Colonic mucosa (tissue), 4 donors: ENCODE data around the gene RAI1. TPM values are rescaled to one million over a fixed set of nuclear protein-coding genes. Genes with fewer than 3 reads are reported as not detected.

Source experiments
- DNase-seq: peaks from one replicate; pipeline ENCODE4 v3.0.0-alpha.2; 2020
- H3K27ac ChIP-seq: fragments of 200-600 bp; one replicate; pipeline ENCODE4 v1.8.0; 2021
- H3K27me3 ChIP-seq: fragments of 200-600 bp; one replicate; pipeline ENCODE4 v1.8.0; 2021
- H3K36me3 ChIP-seq: fragments of 200-600 bp; one replicate; pipeline ENCODE4 v1.8.0; 2021
- H3K4me1 ChIP-seq: fragments of 200-600 bp; one replicate; pipeline ENCODE4 v1.8.0; 2021; ENCODE audit warnings: mild to moderate bottlenecking
- H3K4me3 ChIP-seq: fragments of 200-600 bp; one replicate; pipeline ENCODE4 v1.8.0; 2021
- H3K9ac ChIP-seq, 2 donors: one replicate each; pipeline ENCODE4 v1.7.0; 2013; ENCODE audit warnings: control low read depth in 2 of 2, low read depth in 2 of 2, low read length in 2 of 2
- H3K9me3 ChIP-seq: fragments of 200-600 bp; one replicate; pipeline ENCODE4 v1.8.0; 2021
- CTCF ChIP-seq: fragments of 200-600 bp; IDR thresholded peaks from one replicate; pipeline ENCODE4 v1.8.0; 2022; ENCODE audit warnings: antibody characterized with exemption, mild to moderate bottlenecking
- intact Hi-C: fragments of 100-400 bp; cut with DNase I; formaldehyde crosslinking; loops from one replicate; pipeline ENCODE4 v1.14.1; 2022
- total RNA-seq, 2 donors: library from RNA; stranded (reverse); fragmentation: NEBNext Ultra II Directional in 1 of 2; extraction: Animal tissue kit (Norgen Biotek cat#: 25700) in 1 of 2; gene quantifications; one replicate each; pipeline ENCODE4 v1.2.1, GENCODE V29; 2021
- donor health status: healthy.
- donor health status: DM: no; HTN: no; CAD: no.
- donor health status: DM: no; HTN: no; CAD: no.

Gene RAI1
- total RNA-seq, 2 donors from 2014 or later: 21.8 to 24.5 TPM

GRCh38 chr17:17819561-17819995 lies 138.3 kb downstream of the RAI1 start:
- Histone ChIP-seq H3K27me3 (no peaks in the 10 kb centered on the region), H3K9me3 (no peaks in the 10 kb centered on the region), H3K9ac (peak overlapping the region in 1 of 2 donors; percentile 3), H3K4me3 (no peak overlapping the region), H3K27ac (peak overlapping the region; percentile 37), H3K36me3 (peaks cover 34% of the 10 kb centered on the region), H3K4me1 (peaks cover 47% of the 10 kb centered on the region)
- intact Hi-C loops: no loop called here
- TF ChIP-seq CTCF: no peak
- DNase-seq: peak; percentile 78

GRCh38 chr17:17820046-17820445 lies 138.8 kb downstream of the RAI1 start:
- peaks cover 31% of the 10 kb centered on the region for H3K36me3 ChIP-seq
- DNase-seq: peak; percentile 22
- intact Hi-C loops: no loop called here
- H3K27me3 ChIP-seq: no peaks in the 10 kb centered on the region
- peak overlapping the region in 1 of 2 donors; percentile 4 for H3K9ac ChIP-seq
- H3K9me3 ChIP-seq: no peaks in the 10 kb centered on the region
- peaks cover 51% of the 10 kb centered on the region for H3K4me1 ChIP-seq
- TF ChIP-seq CTCF: no peak
- no peak overlapping the region for H3K4me3 ChIP-seq
- peak overlapping the region; percentile 37 for H3K27ac ChIP-seq

GRCh38 chr17:17820463-17821158 lies 139.4 kb downstream of the RAI1 start:
- Histone ChIP-seq H3K27ac (peak overlapping the region; percentile 32), H3K9me3 (no peaks in the 10 kb centered on the region), H3K36me3 (peaks cover 25% of the 10 kb centered on the region), H3K4me3 (no peak overlapping the region), H3K4me1 (peaks cover 56% of the 10 kb centered on the region), H3K9ac (peak overlapping the region in 1 of 2 donors; percentile 4), H3K27me3 (no peaks in the 10 kb centered on the region)
- TF ChIP-seq CTCF: no peak
- no peak for DNase-seq
- intact Hi-C loops: no loop called here

- Histone ChIP-seq H3K27me3 (no peaks in the 10 kb centered on the region), H3K36me3 (peaks cover 17% of the 10 kb centered on the region), H3K4me3 (peak overlapping the region; percentile 60), H3K9ac (peak overlapping the region; percentile 68 to 82), H3K4me1 (peaks cover 56% of the 10 kb centered on the region), H3K27ac (peak overlapping the region; percentile 65), H3K9me3 (no peaks in the 10 kb centered on the region)
- DNase-seq: peak; percentile 59
- intact Hi-C loops: no loop called here
- no peak for TF ChIP-seq CTCF
These were observed 140.9 kb downstream of the RAI1 start for GRCh38 chr17:17822189-17822588.

GRCh38 chr17:17822616-17823015 lies 141.4 kb downstream of the RAI1 start:
- intact Hi-C loops: no loop called here
- peak overlapping the region; percentile 68 to 82 for H3K9ac ChIP-seq
- H3K36me3 ChIP-seq: peaks cover 12% of the 10 kb centered on the region
- TF ChIP-seq CTCF: no peak
- peaks cover 56% of the 10 kb centered on the region for H3K4me1 ChIP-seq
- H3K9me3 ChIP-seq: no peaks in the 10 kb centered on the region
- H3K27ac ChIP-seq: peak overlapping the region; percentile 65
- no peak for DNase-seq
- no peaks in the 10 kb centered on the region for H3K27me3 ChIP-seq
- peak overlapping the region; percentile 60 for H3K4me3 ChIP-seq
